ENCODE measurements around the gene CDC5L. TPM values are rescaled to one million over a fixed set of nuclear protein-coding genes. Genes with fewer than 3 reads are reported as not detected.

Gene CDC5L
- total and polyA plus RNA-seq, 8 donors, result 2.9 to 11.4 (median 7.5) TPM

DNA sequence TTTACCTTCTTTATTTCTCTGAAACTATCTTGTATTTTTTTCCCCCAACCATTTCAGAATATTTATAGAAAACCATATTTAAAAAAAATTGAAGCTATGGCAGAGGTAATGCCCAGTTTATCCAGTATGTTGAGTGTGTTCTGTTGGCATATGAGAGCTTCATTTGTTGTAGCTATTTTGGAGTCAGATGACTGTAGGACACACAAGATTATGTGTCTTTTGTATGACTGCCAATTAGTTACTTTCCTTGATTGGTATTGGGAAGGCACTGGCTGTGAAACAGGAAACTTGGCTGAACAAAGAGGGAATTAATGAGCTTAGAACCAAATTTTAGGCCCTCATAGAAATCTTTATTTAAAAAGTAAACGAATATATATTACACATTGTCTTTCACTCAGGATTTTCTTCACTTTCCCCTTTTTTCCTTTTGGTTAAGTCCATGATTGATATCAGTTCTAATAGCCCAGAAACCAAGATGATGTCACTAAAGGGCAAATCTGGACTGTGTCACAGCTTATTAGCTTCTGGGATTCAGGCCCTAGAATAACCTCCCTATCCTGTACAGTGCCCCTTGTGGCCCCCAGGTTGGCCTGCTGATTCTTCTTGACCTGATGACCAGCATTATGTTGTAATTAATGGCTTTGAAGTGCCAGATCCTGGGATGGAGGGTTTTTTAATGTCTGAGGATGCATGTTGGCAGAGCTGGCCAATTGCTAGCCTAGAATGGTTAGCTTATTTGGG lies 10.1 kb downstream of the CDC5L start:
- H3K9me3 ChIP-seq, result no peaks in the 10 kb centered on the region
- intact Hi-C loops (cut with DNase I), result no loop called here
- peaks cover 4 to 11% (median 5%) of the 10 kb centered on the region in 3 donors for H3K4me1 ChIP-seq
- DNase-seq, result no peak
- H3K4me3 ChIP-seq, result no peak overlapping the region
- H3K27ac ChIP-seq, result no peak overlapping the region
- 76 to 91% methylated on average over 1 of the region's 1 CpG for WGBS, 2 donors
- no peak for ATAC-seq
- H3K27me3 ChIP-seq, result no peaks in the 10 kb centered on the region
- FAIRE-seq, result no peak
- TF ChIP-seq, protein P1, sequence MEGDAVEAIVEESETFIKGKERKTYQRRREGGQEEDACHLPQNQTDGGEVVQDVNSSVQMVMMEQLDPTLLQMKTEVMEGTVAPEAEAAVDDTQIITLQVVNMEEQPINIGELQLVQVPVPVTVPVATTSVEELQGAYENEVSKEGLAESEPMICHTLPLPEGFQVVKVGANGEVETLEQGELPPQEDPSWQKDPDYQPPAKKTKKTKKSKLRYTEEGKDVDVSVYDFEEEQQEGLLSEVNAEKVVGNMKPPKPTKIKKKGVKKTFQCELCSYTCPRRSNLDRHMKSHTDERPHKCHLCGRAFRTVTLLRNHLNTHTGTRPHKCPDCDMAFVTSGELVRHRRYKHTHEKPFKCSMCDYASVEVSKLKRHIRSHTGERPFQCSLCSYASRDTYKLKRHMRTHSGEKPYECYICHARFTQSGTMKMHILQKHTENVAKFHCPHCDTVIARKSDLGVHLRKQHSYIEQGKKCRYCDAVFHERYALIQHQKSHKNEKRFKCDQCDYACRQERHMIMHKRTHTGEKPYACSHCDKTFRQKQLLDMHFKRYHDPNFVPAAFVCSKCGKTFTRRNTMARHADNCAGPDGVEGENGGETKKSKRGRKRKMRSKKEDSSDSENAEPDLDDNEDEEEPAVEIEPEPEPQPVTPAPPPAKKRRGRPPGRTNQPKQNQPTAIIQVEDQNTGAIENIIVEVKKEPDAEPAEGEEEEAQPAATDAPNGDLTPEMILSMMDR (IDR thresholded peaks at IDR 0.05), result no peak
- H3K36me3 ChIP-seq, result peaks cover 0 to 45% (median 22%) of the 10 kb centered on the region in 3 donors

DNA sequence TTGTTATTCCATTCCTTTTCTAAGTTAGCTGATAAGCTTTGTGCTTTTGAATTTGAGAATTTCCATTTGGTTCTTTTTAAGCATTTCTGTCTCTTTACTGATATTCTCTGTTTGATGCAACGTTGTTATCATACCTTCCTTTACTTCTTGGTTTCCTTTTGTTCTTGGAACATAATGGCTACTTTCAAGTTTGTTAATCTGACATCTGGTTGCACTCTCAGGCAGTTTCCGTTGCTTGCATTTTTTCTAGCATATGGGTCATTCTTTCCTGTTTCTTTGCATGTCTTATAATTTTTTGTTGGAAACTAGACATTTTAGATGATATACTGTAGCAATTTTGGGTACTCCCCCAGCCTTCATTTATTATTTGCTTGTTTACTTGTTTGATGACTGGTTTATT lies 12.5 kb downstream of the CDC5L start:
- 33 to 36% methylated on average over 2 of the region's 2 CpGs for WGBS, 2 donors
- Histone ChIP-seq H3K27ac (no peak overlapping the region), H3K27me3 (no peaks in the 10 kb centered on the region), H3K9me3 (no peaks in the 10 kb centered on the region), H3K4me3 (no peak overlapping the region), H3K4me1 (peaks cover 4 to 11% (median 9%) of the 10 kb centered on the region in 3 donors), H3K36me3 (peaks cover 0 to 38% (median 8%) of the 10 kb centered on the region in 3 donors)
- intact Hi-C loops (cut with DNase I), result no loop called here
- FAIRE-seq (no peak), DNase-seq (no peak), ATAC-seq (peak in 3 of 4 donors; percentile 33 to 42 (median 39))
- TF ChIP-seq, protein P1 (IDR thresholded peaks at IDR 0.05), result no peak

DNA sequence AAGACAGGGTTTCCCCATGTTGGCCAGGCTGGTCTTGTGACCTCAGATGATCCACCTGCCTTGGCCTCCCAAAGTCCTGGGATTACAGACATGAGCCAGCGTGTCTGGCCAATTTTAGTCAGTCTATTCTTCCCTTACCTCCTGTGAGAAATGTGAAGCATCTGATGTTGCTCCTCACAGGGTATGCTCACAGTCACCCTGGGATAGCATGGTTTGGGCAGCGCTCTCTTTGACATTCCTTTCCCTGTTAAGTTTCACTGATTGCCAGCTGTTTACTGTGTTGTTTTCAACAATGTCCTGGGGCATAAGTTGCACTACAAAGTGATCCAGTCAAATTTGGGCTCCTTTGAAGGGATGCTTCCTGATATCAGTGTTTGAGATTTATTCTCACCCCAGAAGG lies 13.1 kb downstream of the CDC5L start:
- TF ChIP-seq, protein P1 (IDR thresholded peaks at IDR 0.05), result no peak
- Histone ChIP-seq H3K4me1 (peaks cover 4 to 11% (median 9%) of the 10 kb centered on the region in 3 donors), H3K9me3 (no peaks in the 10 kb centered on the region), H3K4me3 (no peak overlapping the region), H3K27ac (peak overlapping the region in 1 of 4 donors; percentile 19), H3K36me3 (peaks cover 0 to 38% (median 8%) of the 10 kb centered on the region in 3 donors), H3K27me3 (no peaks in the 10 kb centered on the region)
- intact Hi-C loops (cut with DNase I), result no loop called here
- whole genome bisulfite sequencing, 2 donors, result 98% methylated on average over 2 of the region's 2 CpGs
- no peak for DNase-seq
- FAIRE-seq, result no peak
- peak in 2 of 4 donors; percentile 23 to 38 for ATAC-seq

DNA sequence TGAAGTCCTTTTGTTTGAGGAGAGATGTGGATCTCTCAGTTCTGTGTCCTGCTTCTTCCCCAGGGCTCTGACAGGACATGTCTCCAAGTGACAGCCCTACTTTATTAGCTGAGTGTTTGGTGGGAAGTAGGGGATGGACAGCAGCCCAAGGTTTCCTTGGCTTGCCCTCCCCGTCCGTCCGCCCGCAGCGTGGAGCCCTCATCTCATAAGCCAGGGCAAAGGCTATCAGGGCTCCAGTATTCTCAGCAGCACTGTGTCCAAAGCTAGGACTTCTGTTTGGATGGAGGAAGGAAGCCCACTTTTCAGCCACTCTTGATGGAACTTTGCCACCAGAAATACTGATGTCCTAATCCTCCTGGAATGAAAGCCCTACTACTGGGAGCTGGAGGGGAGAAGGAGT lies 13.6 kb downstream of the CDC5L start:
- 97 to 99% methylated on average over 5 of the region's 5 CpGs for WGBS, 2 donors
- Histone ChIP-seq H3K4me1 (peaks cover 4 to 11% (median 9%) of the 10 kb centered on the region in 3 donors), H3K9me3 (no peaks in the 10 kb centered on the region), H3K27ac (no peak overlapping the region), H3K36me3 (peaks cover 0 to 38% (median 9%) of the 10 kb centered on the region in 3 donors), H3K27me3 (no peaks in the 10 kb centered on the region), H3K4me3 (no peak overlapping the region)
- intact Hi-C loops (cut with DNase I), result no loop called here
- ATAC-seq (peak in 1 of 4 donors; percentile 10), DNase-seq (no peak), FAIRE-seq (no peak)
- TF ChIP-seq, protein P1 (IDR thresholded peaks at IDR 0.05), result no peak
